ENCODE measurements around the gene RNF130. TPM values are rescaled to one million over a fixed set of nuclear protein-coding genes. Genes with fewer than 3 reads are reported as not detected.
A peak's percentile ranks its signal among the peaks of the same experiment; 100 is the strongest.

Gene RNF130
- total RNA-seq, 1 donor from 2014 or later: 73.8 TPM

GRCh38 chr5:179974946-179975712 is 96.4 kb downstream of the RNF130 start:
- H3K27me3 Mint-ChIP-seq: no peaks in the 10 kb centered on the region
- no peaks in the 10 kb centered on the region for H3K4me1 Mint-ChIP-seq (ENCODE audit: low read depth)
- H3K27ac Mint-ChIP-seq: no peak overlapping the region
- no peak overlapping the region for H3K4me3 Mint-ChIP-seq (ENCODE audit: low read depth)
- DNase-seq (ENCODE audit: low spot score, unreplicated experiment): no peak
- H3K9me3 Mint-ChIP-seq (ENCODE audit: low read depth): no peaks in the 10 kb centered on the region
- peaks cover 30% of the 10 kb centered on the region for H3K36me3 Mint-ChIP-seq (ENCODE audit: insufficient read depth)
- peak; percentile 59 for TF ChIP-seq CTCF (IDR thresholded peaks at IDR 0.05; ENCODE audit: unreplicated experiment)

GRCh38 chr5:179974246-179974945 is 97.2 kb downstream of the RNF130 start:
- Mint-ChIP-seq H3K4me3 (ENCODE audit: low read depth) (no peak overlapping the region), H3K9me3 (ENCODE audit: low read depth) (no peaks in the 10 kb centered on the region), H3K4me1 (ENCODE audit: low read depth) (no peaks in the 10 kb centered on the region), H3K36me3 (ENCODE audit: insufficient read depth) (peaks cover 24% of the 10 kb centered on the region), H3K27ac (peak overlapping the region; percentile 60), H3K27me3 (no peaks in the 10 kb centered on the region)
- DNase-seq (ENCODE audit: low spot score, unreplicated experiment): no peak
- TF ChIP-seq CTCF (IDR thresholded peaks at IDR 0.05; ENCODE audit: unreplicated experiment): no peak

- Mint-ChIP-seq H3K9me3 (ENCODE audit: low read depth) (no peaks in the 10 kb centered on the region), H3K4me3 (ENCODE audit: low read depth) (no peak overlapping the region), H3K36me3 (ENCODE audit: insufficient read depth) (peaks cover 28% of the 10 kb centered on the region), H3K27me3 (no peaks in the 10 kb centered on the region), H3K27ac (no peak overlapping the region), H3K4me1 (ENCODE audit: low read depth) (no peaks in the 10 kb centered on the region)
- TF ChIP-seq CTCF (IDR thresholded peaks at IDR 0.05; ENCODE audit: unreplicated experiment): no peak
- no peak for DNase-seq (ENCODE audit: low spot score, unreplicated experiment)
Measured at GRCh38 chr5:179973391-179973790, 98.2 kb downstream of the RNF130 start.

- Mint-ChIP-seq H3K4me1 (ENCODE audit: low read depth) (peaks cover 12% of the 10 kb centered on the region), H3K27ac (no peak overlapping the region), H3K9me3 (ENCODE audit: low read depth) (no peaks in the 10 kb centered on the region), H3K36me3 (ENCODE audit: insufficient read depth) (peaks cover 33% of the 10 kb centered on the region), H3K4me3 (ENCODE audit: low read depth) (no peak overlapping the region), H3K27me3 (no peaks in the 10 kb centered on the region)
- DNase-seq (ENCODE audit: low spot score, unreplicated experiment): no peak
- TF ChIP-seq CTCF (IDR thresholded peaks at IDR 0.05; ENCODE audit: unreplicated experiment): no peak
Measured at GRCh38 chr5:179969110-179969509, 102.4 kb downstream of the RNF130 start.

- DNase-seq (ENCODE audit: low spot score, unreplicated experiment): no peak
- Mint-ChIP-seq H3K4me1 (ENCODE audit: low read depth) (peaks cover 12% of the 10 kb centered on the region), H3K27ac (peak overlapping the region; percentile 57), H3K27me3 (no peaks in the 10 kb centered on the region), H3K4me3 (ENCODE audit: low read depth) (no peak overlapping the region), H3K36me3 (ENCODE audit: insufficient read depth) (peaks cover 36% of the 10 kb centered on the region), H3K9me3 (ENCODE audit: low read depth) (no peaks in the 10 kb centered on the region)
- TF ChIP-seq CTCF (IDR thresholded peaks at IDR 0.05; ENCODE audit: unreplicated experiment): no peak
Measured at GRCh38 chr5:179967489-179967888, 104.1 kb downstream of the RNF130 start.
